ENCODE results near the gene YY1AP1. TPM values are rescaled to one million over a fixed set of nuclear protein-coding genes. Genes with fewer than 3 reads are reported as not detected.

YY1AP1 gene
- polyA plus RNA-seq, 1 of the 3 experiments (the other 2 are of a cell fraction) = 45.0 TPM

DNA sequence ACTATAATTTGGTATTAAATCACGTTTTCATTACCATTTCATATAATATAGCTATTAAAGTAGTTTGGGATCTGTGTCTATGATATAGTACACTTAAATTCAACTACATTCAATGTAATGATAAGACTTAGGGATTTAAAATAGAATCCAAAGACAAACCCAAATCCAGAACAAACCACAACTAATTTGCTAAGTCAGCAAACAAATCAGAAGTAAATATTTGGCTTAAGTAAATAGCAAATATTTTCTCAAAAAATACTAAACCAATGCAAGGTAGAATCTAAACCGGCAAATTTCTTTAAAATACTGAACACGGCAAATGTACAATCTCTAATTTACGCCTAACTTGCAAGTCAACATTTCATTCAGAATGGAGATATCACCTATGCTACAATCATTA is 16.8 kb downstream of the YY1AP1 start (continued):
- TF ChIP-seq EP300 (IDR thresholded peaks at IDR 0.05; ENCODE audit: borderline replicate concordance in 1 of 2, low read depth in 1 of 2, low read length in 1 of 2) = no peak
- TF ChIP-seq, protein P1, sequence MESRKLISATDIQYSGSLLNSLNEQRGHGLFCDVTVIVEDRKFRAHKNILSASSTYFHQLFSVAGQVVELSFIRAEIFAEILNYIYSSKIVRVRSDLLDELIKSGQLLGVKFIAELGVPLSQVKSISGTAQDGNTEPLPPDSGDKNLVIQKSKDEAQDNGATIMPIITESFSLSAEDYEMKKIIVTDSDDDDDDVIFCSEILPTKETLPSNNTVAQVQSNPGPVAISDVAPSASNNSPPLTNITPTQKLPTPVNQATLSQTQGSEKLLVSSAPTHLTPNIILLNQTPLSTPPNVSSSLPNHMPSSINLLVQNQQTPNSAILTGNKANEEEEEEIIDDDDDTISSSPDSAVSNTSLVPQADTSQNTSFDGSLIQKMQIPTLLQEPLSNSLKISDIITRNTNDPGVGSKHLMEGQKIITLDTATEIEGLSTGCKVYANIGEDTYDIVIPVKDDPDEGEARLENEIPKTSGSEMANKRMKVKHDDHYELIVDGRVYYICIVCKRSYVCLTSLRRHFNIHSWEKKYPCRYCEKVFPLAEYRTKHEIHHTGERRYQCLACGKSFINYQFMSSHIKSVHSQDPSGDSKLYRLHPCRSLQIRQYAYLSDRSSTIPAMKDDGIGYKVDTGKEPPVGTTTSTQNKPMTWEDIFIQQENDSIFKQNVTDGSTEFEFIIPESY (IDR thresholded peaks at IDR 0.05; ENCODE audit: borderline replicate concordance, low read depth) = no peak

DNA sequence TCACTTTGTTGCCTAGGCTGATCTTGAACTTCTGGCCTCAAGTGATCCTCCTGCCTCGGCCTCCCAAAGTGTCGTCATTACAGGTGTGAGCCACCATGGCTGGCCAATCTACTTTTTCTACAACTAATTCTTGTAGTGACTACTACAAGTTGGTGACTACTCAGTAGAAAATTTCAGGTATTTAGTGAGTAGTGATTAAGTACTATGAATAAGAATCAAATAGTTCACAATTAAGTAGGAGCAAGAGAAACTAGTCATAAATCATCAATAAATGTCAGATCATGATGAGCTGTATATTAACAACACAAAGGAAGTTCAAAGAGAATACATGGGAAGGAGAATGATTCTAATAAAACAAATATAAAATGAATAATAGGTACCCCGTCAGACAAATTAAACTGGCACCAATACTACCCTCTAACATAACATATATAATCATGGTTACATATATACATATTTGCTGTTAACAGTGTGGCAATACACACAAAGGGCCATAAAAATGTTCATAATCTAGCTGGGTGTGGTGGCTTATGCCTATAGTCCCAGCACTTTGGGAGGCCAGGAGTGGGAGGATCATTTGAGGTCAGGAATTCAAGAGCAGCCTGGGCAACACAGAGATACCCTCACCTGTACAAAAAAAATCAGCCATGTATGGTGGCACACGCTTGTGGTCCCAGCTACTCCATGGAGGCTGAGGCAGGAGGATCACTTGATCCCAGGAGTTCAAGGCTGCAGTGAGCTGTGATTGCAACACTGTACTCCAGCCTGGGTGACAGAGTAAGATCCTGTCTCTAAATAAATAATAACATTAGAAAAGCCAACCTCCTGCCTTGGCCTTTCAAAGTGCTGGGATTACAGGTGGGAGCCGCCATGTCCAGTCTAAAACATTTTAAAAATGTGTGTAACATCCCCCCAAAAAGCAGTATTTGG is 19.1 kb downstream of the YY1AP1 start:
- Histone ChIP-seq H3K4me3 (ENCODE audit: low read depth in 2 of 2, low read length in 1 of 2) (no peak overlapping the region), H3K79me2 (ENCODE audit: insufficient read depth) (peaks cover 7% of the 10 kb centered on the region; the same call in 1 of the 2 replicates), H3K4me2 (no peak overlapping the region), H3K4me1 (ENCODE audit: control insufficient read depth in 1 of 2, insufficient read depth in 2 of 2, low read depth in 1 of 2, low read length in 1 of 2) (no peaks in the 10 kb centered on the region), H3K36me3 (replicated peaks in 1 of 2; ENCODE audit: control insufficient read depth in 1 of 2, insufficient read depth in 2 of 2, low read length in 1 of 2) (peaks cover 51 to 78% of the 10 kb centered on the region in 2 experiments), H4K20me1 (ENCODE audit: insufficient read depth) (no peaks in the 10 kb centered on the region), H2AFZ (ENCODE audit: low read depth) (no peak overlapping the region), H3K9ac (no peak overlapping the region), H3F3A (replicated peaks; ENCODE audit: insufficient read depth) (peaks cover 5% of the 10 kb centered on the region), H3K27ac (ENCODE audit: low read depth in 2 of 2, low read length in 1 of 2) (no peak overlapping the region), H3K27me3 (ENCODE audit: insufficient read depth) (no peaks in the 10 kb centered on the region), H3K9me2 (no peaks in the 10 kb centered on the region), H3K9me3 (no peaks in the 10 kb centered on the region)
- 93% methylated on average over 5 of the region's 5 CpGs for WGBS (ENCODE audit: low lambda C conversion rate)
- TF ChIP-seq POLR2AphosphoS5 (IDR thresholded peaks at IDR 0.05; ENCODE audit: low read depth, low read length) (no peak), SMC3 (IDR thresholded peaks at IDR 0.05; ENCODE audit: low read depth, low read length) (no peak), FOXJ3 (CRISPR knock-in tag; IDR thresholded peaks at IDR 0.05) (no peak), RAD21 (IDR thresholded peaks at IDR 0.05; ENCODE audit: low read length) (no peak), ELF1 (IDR thresholded peaks at IDR 0.05) (no peak), YY1 (IDR thresholded peaks at IDR 0.05; ENCODE audit: low read depth) (no peak), TAF1 (IDR thresholded peaks at IDR 0.05; ENCODE audit: borderline replicate concordance, low read depth, low read length) (no peak), FOXM1 (IDR thresholded peaks at IDR 0.05; ENCODE audit: low read depth) (no peak), MEF2A (IDR thresholded peaks at IDR 0.05; ENCODE audit: borderline replicate concordance, low read depth) (no peak), GABPA (IDR thresholded peaks at IDR 0.05; ENCODE audit: low read depth) (no peak)
- TF ChIP-seq, protein P2, sequence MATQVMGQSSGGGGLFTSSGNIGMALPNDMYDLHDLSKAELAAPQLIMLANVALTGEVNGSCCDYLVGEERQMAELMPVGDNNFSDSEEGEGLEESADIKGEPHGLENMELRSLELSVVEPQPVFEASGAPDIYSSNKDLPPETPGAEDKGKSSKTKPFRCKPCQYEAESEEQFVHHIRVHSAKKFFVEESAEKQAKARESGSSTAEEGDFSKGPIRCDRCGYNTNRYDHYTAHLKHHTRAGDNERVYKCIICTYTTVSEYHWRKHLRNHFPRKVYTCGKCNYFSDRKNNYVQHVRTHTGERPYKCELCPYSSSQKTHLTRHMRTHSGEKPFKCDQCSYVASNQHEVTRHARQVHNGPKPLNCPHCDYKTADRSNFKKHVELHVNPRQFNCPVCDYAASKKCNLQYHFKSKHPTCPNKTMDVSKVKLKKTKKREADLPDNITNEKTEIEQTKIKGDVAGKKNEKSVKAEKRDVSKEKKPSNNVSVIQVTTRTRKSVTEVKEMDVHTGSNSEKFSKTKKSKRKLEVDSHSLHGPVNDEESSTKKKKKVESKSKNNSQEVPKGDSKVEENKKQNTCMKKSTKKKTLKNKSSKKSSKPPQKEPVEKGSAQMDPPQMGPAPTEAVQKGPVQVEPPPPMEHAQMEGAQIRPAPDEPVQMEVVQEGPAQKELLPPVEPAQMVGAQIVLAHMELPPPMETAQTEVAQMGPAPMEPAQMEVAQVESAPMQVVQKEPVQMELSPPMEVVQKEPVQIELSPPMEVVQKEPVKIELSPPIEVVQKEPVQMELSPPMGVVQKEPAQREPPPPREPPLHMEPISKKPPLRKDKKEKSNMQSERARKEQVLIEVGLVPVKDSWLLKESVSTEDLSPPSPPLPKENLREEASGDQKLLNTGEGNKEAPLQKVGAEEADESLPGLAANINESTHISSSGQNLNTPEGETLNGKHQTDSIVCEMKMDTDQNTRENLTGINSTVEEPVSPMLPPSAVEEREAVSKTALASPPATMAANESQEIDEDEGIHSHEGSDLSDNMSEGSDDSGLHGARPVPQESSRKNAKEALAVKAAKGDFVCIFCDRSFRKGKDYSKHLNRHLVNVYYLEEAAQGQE (IDR thresholded peaks at IDR 0.05; ENCODE audit: low read depth, low read length) = no peak
- TF ChIP-seq, protein P3, sequence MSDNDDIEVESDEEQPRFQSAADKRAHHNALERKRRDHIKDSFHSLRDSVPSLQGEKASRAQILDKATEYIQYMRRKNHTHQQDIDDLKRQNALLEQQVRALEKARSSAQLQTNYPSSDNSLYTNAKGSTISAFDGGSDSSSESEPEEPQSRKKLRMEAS (IDR thresholded peaks at IDR 0.05; ENCODE audit: low read depth) = no peak
- TF ChIP-seq, protein P4, sequence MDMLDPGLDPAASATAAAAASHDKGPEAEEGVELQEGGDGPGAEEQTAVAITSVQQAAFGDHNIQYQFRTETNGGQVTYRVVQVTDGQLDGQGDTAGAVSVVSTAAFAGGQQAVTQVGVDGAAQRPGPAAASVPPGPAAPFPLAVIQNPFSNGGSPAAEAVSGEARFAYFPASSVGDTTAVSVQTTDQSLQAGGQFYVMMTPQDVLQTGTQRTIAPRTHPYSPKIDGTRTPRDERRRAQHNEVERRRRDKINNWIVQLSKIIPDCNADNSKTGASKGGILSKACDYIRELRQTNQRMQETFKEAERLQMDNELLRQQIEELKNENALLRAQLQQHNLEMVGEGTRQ (IDR thresholded peaks at IDR 0.05; ENCODE audit: borderline replicate concordance, low read depth, low read length) = no peak
- TF ChIP-seq, protein P5, sequence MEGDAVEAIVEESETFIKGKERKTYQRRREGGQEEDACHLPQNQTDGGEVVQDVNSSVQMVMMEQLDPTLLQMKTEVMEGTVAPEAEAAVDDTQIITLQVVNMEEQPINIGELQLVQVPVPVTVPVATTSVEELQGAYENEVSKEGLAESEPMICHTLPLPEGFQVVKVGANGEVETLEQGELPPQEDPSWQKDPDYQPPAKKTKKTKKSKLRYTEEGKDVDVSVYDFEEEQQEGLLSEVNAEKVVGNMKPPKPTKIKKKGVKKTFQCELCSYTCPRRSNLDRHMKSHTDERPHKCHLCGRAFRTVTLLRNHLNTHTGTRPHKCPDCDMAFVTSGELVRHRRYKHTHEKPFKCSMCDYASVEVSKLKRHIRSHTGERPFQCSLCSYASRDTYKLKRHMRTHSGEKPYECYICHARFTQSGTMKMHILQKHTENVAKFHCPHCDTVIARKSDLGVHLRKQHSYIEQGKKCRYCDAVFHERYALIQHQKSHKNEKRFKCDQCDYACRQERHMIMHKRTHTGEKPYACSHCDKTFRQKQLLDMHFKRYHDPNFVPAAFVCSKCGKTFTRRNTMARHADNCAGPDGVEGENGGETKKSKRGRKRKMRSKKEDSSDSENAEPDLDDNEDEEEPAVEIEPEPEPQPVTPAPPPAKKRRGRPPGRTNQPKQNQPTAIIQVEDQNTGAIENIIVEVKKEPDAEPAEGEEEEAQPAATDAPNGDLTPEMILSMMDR (IDR thresholded peaks at IDR 0.05) = no peak
- TF ChIP-seq, protein P6, sequence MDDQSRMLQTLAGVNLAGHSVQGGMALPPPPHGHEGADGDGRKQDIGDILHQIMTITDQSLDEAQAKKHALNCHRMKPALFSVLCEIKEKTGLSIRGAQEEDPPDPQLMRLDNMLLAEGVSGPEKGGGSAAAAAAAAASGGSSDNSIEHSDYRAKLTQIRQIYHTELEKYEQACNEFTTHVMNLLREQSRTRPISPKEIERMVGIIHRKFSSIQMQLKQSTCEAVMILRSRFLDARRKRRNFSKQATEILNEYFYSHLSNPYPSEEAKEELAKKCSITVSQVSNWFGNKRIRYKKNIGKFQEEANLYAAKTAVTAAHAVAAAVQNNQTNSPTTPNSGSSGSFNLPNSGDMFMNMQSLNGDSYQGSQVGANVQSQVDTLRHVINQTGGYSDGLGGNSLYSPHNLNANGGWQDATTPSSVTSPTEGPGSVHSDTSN (IDR thresholded peaks at IDR 0.05) = no peak
- CTCF ChIA-PET = no interaction called here
- DNase-seq = no peak
- POLR2A ChIA-PET = no interaction called here

Measured in SK-N-SH (cell line).